ENCODE data around the gene PLXNA3. TPM values are rescaled to one million over a fixed set of nuclear protein-coding genes. Genes with fewer than 3 reads are reported as not detected.

The PLXNA3 gene
- total RNA-seq, 1 donor from 2014 or later, result 458 TPM

DNA sequence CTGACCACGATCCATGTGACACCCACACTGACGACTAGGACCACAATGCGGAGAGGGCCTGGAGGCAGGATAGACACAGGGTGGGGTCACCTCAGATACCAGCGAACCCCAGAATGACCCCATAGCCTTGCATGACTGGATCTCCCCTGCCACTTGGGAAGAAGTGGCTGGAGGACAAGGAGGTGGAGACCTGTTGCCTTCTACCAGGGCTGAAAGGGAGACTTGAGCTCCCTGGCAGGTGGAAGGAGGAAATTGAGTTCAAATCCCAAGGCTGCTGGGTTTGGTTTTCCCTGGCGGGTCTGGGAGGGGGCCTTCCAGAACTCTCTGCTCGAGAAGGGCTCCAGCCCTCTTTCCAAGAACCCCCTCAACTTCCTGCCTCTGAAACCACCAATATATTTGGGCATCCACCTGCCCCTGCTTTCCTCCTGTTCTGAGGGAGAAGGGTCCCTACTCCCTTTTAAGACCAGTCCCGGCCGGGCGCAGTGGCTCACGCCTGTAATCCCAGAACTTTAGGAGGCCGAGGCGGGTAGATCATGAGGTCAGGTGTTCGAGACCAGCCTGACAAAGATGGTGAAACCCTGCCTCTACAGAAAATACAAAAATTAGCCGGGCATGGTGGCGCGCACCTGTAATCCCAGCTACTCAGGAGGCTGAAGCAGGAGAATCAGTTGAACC lies 54.9 kb downstream of the PLXNA3 start:
- Mint-ChIP-seq H3K9me3 (ENCODE audit: unreplicated experiment) (no peaks in the 10 kb centered on the region), H3K4me1 (ENCODE audit: low read depth, unreplicated experiment) (peaks cover 3% of the 10 kb centered on the region), H3K4me3 (ENCODE audit: unreplicated experiment) (no peak overlapping the region), H3K27ac (ENCODE audit: unreplicated experiment) (no peak overlapping the region), H3K27me3 (ENCODE audit: unreplicated experiment) (peaks cover 3% of the 10 kb centered on the region), H3K36me3 (ENCODE audit: unreplicated experiment) (peaks cover 9% of the 10 kb centered on the region)
- no peak for DNase-seq
- TF ChIP-seq, protein P1, sequence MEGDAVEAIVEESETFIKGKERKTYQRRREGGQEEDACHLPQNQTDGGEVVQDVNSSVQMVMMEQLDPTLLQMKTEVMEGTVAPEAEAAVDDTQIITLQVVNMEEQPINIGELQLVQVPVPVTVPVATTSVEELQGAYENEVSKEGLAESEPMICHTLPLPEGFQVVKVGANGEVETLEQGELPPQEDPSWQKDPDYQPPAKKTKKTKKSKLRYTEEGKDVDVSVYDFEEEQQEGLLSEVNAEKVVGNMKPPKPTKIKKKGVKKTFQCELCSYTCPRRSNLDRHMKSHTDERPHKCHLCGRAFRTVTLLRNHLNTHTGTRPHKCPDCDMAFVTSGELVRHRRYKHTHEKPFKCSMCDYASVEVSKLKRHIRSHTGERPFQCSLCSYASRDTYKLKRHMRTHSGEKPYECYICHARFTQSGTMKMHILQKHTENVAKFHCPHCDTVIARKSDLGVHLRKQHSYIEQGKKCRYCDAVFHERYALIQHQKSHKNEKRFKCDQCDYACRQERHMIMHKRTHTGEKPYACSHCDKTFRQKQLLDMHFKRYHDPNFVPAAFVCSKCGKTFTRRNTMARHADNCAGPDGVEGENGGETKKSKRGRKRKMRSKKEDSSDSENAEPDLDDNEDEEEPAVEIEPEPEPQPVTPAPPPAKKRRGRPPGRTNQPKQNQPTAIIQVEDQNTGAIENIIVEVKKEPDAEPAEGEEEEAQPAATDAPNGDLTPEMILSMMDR (IDR thresholded peaks at IDR 0.05; ENCODE audit: partially characterized antibody, unreplicated experiment), result no peak

DNA sequence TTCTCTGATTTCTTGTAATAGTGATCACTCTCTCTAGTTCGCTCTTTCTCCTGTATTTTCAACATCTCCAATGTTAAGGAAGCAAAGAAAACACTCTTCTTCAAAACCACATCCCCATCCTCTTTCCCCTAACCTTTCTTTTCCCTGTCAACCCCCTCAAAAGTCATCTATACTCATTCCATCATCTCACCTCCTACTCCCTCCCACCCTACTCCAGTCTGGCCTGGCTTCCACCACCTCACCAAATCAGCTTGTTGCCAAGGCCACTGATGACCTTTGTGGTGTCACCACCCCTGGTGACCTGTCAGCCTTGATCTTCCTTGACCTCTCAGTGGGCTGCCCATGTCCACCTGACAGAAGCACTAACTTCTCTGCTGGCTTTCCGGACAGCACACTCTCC lies 55.6 kb downstream of the PLXNA3 start:
- Mint-ChIP-seq H3K4me1 (ENCODE audit: low read depth, unreplicated experiment) (peaks cover 6% of the 10 kb centered on the region), H3K27ac (ENCODE audit: unreplicated experiment) (no peak overlapping the region), H3K4me3 (ENCODE audit: unreplicated experiment) (no peak overlapping the region), H3K36me3 (ENCODE audit: unreplicated experiment) (peaks cover 9% of the 10 kb centered on the region), H3K9me3 (ENCODE audit: unreplicated experiment) (no peaks in the 10 kb centered on the region), H3K27me3 (ENCODE audit: unreplicated experiment) (peaks cover under 1% of the 10 kb centered on the region)
- no peak for DNase-seq
- TF ChIP-seq, protein P1 (IDR thresholded peaks at IDR 0.05; ENCODE audit: partially characterized antibody, unreplicated experiment), result no peak

DNA sequence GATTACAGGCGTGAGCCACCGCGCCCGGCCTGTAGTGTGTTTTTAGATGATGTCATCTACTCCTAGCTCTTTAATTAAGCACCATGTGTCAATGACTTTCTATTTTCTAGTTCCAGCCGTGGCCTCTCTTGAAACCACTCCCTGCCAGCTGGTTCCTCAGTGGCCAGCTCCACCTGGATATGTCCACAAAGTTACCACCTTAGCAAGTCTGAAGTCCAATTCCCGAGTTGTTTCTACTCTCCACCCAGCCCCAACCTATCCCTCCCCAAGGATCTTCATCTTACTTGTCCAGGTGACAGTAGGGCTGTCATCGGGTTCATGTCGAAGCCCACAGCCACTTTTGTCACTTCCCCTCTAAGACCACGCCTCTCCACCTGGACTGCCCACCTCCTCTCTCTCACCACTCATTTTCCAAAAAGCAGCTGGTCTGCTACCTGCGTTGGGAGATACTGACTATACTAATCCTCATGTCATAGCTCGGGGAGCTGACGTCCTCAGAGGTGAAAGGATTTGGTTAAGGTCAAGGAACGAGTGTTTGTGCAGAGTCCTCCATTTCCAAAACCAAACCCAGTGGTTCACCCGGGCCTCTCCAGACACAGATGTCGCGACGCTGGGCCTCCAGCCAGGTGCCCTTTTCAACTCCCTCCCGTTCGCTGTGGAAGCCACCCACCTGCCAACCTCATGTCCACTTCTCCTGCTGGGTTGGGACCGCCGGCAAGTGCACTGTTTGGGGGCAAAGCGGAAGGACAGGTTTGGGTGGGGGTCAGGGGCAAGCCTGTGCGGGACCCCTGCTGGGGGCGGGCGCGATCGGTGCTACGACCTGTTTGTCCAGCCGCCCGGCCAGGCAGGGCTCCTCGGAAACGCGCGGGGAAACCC lies 57.2 kb downstream of the PLXNA3 start:
- TF ChIP-seq, protein P1 (IDR thresholded peaks at IDR 0.05; ENCODE audit: partially characterized antibody, unreplicated experiment), result no peak
- H3K4me1 Mint-ChIP-seq (ENCODE audit: low read depth, unreplicated experiment), result peaks cover 6% of the 10 kb centered on the region
- peak overlapping the region; percentile 64 for H3K27ac Mint-ChIP-seq (ENCODE audit: unreplicated experiment)
- no peaks in the 10 kb centered on the region for H3K36me3 Mint-ChIP-seq (ENCODE audit: unreplicated experiment)
- H3K9me3 Mint-ChIP-seq (ENCODE audit: unreplicated experiment), result no peaks in the 10 kb centered on the region
- H3K4me3 Mint-ChIP-seq (ENCODE audit: unreplicated experiment), result peak overlapping the region; percentile 83
- no peaks in the 10 kb centered on the region for H3K27me3 Mint-ChIP-seq (ENCODE audit: unreplicated experiment)
- no peak for DNase-seq

DNA sequence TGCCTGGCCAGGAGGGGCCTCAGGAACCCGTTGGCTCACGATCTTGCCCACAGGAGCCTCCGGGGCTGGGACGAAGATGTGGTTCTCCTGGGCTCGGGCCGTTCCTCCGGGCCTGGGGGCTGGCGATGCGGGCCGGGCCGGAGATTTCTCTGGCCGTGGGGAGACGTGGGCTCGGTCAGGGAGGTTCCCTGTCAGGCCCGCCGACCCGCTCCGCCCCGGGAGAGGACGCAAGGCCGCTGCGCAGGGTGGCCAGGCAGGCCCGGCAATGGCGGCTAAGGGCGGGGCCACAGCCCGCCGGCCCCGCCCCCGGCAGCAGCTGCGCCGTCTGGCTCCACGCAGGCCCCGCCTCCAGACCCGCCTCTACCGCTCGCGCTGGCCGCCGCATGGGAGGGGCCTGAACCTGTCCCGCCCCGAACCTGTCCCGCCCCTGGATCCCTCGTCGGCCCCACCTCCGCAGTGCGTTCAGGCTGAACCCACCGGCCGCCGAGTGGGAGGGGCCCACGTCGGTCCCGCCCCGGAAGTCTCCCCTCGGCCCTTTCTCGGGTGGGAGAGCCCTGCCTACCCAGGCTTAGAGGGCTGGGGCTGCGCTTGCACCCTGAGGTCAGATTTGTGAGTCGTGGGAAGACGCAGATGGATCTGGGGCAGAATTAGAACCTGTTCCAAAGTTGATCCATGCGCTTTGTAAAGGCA lies 58.0 kb downstream of the PLXNA3 start, which contains the start of gene FAM3A:
TSS of gene FAM3A (minus strand) at position 267 of the 690 bp plus-strand sequence. CDS start 460 bp downstream, outside the sequence.
- Mint-ChIP-seq H3K36me3 (ENCODE audit: unreplicated experiment) (no peaks in the 10 kb centered on the region), H3K4me3 (ENCODE audit: unreplicated experiment) (peak within 1 kb of the TSS; percentile 87), H3K27me3 (ENCODE audit: unreplicated experiment) (no peaks in the 10 kb centered on the region), H3K9me3 (ENCODE audit: unreplicated experiment) (no peaks in the 10 kb centered on the region), H3K27ac (ENCODE audit: unreplicated experiment) (peak within 1 kb of the TSS; percentile 86), H3K4me1 (ENCODE audit: low read depth, unreplicated experiment) (peaks cover 6% of the 10 kb centered on the region)
- TF ChIP-seq, protein P1 (IDR thresholded peaks at IDR 0.05; ENCODE audit: partially characterized antibody, unreplicated experiment), result no peak
- DNase-seq, result peak; percentile 93
